Measurements from ENCODE around the gene MLLT10.

GRCh38 chr10:21673668-21674067 is 139.6 kb downstream of the MLLT10 start:
- TF ChIP-seq, protein P1, sequence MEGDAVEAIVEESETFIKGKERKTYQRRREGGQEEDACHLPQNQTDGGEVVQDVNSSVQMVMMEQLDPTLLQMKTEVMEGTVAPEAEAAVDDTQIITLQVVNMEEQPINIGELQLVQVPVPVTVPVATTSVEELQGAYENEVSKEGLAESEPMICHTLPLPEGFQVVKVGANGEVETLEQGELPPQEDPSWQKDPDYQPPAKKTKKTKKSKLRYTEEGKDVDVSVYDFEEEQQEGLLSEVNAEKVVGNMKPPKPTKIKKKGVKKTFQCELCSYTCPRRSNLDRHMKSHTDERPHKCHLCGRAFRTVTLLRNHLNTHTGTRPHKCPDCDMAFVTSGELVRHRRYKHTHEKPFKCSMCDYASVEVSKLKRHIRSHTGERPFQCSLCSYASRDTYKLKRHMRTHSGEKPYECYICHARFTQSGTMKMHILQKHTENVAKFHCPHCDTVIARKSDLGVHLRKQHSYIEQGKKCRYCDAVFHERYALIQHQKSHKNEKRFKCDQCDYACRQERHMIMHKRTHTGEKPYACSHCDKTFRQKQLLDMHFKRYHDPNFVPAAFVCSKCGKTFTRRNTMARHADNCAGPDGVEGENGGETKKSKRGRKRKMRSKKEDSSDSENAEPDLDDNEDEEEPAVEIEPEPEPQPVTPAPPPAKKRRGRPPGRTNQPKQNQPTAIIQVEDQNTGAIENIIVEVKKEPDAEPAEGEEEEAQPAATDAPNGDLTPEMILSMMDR (IDR thresholded peaks at IDR 0.05), result no peak
- TF ChIP-seq POLR2A (IDR thresholded peaks at IDR 0.05; ENCODE audit: low read depth) (no peak), POLR2AphosphoS5 (IDR thresholded peaks at IDR 0.05) (no peak), EP300 (IDR thresholded peaks at IDR 0.05) (no peak)

All from esophagus muscularis mucosa (tissue), 4 donors.